Measurements from ENCODE around the gene MR1. TPM values are rescaled to one million over a fixed set of nuclear protein-coding genes. Genes with fewer than 3 reads are reported as not detected.

MR1 gene
- total and polyA plus RNA-seq, 2 of the 13 experiments (the other 11 are each of a cell fraction or from before 2014, with no cell fraction given): 7.7 to 10.4 TPM

- TF ChIP-seq PRDM4 (CRISPR knock-in tag; IDR thresholded peaks at IDR 0.05; ENCODE audit: borderline replicate concordance) (no peak), CBX2 (IDR thresholded peaks at IDR 0.05; ENCODE audit: low read depth, low read length) (no peak), CBX2 (CRISPR knock-in tag; IDR thresholded peaks at IDR 0.05; ENCODE audit: low read depth) (no peak), ZFP41 (CRISPR knock-in tag; IDR thresholded peaks at IDR 0.05; ENCODE audit: borderline replicate concordance) (no peak), CCDC6 (CRISPR knock-in tag; IDR thresholded peaks at IDR 0.05) (no peak; the same call in 1 of the 2 replicates), NCOR1 (IDR thresholded peaks at IDR 0.05; ENCODE audit: borderline replicate concordance, low read length) (no peak), ARID4A (CRISPR knock-in tag; IDR thresholded peaks at IDR 0.05; ENCODE audit: borderline replicate concordance) (peak; percentile 74), BORCS8-MEF2B (CRISPR knock-in tag; IDR thresholded peaks at IDR 0.05) (no peak), IRF1 (CRISPR knock-in tag; IDR thresholded peaks at IDR 0.05; ENCODE audit: low read depth) (no peak), BRCA1 (CRISPR knock-in tag; IDR thresholded peaks at IDR 0.05) (no peak), RERE (CRISPR knock-in tag; IDR thresholded peaks at IDR 0.05; ENCODE audit: low read depth) (no peak), MAFG (CRISPR knock-in tag; IDR thresholded peaks at IDR 0.05) (0 out of 2 replicates have a peak, but pooled peaks have one; percentile 23), STAG1 (CRISPR knock-in tag; IDR thresholded peaks at IDR 0.05) (no peak), ZNF256 (CRISPR knock-in tag; conservative IDR thresholded peaks at IDR 0.05) (no peak), TOE1 (CRISPR knock-in tag; IDR thresholded peaks at IDR 0.05) (no peak)
Observed at GRCh38 chr1:181089676-181090544, 56.1 kb downstream of the MR1 start (continued).
